GM19099 (cell line): ENCODE measurements around the gene HOXA4.

Experiments used
- POLR2A ChIP-seq: IDR thresholded peaks from 3 replicates; pipeline ENCODE4 v1.6.1; 2011; ENCODE audit warnings: low read depth; ENCODE audit not compliant: insufficient read length; ENCODE audit errors: extremely low read depth

Gene HOXA4

DNA sequence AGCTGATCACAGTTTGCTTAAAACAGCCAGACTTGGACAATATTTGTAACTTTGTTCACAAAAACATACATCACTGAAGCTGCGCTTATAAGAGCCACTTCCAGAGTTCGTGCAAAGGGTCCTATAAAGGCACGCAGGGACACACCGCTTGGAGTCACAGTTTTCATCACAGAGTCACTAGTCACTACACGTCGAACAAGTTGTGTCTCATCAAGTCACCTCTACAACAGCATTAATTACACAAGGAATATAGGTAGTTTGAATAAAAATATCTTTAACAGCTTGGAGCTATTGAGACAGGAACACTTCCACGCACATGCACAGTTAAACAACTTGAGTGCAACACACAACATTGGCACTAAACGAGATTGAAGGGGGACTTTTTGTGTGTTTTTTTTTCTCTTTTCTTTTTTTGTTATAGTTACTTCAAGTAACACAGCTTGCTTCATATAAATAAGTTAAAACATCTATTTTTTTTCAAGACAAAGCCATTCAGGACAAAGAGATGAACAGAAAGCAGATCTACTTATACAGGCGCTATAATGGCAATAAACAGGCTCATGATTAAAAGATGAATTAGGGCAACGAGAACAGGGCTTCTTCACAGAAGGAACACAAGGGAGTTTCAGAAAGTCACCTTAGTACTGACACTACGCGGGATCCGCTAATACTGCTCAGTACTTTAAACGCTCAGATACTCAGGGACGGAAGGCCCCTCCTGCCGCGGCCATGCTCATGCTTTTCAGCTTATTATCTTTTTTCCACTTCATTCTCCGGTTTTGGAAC, 10.8 kb upstream of the HOXA4 start:
- TF ChIP-seq POLR2A, result no peak

DNA sequence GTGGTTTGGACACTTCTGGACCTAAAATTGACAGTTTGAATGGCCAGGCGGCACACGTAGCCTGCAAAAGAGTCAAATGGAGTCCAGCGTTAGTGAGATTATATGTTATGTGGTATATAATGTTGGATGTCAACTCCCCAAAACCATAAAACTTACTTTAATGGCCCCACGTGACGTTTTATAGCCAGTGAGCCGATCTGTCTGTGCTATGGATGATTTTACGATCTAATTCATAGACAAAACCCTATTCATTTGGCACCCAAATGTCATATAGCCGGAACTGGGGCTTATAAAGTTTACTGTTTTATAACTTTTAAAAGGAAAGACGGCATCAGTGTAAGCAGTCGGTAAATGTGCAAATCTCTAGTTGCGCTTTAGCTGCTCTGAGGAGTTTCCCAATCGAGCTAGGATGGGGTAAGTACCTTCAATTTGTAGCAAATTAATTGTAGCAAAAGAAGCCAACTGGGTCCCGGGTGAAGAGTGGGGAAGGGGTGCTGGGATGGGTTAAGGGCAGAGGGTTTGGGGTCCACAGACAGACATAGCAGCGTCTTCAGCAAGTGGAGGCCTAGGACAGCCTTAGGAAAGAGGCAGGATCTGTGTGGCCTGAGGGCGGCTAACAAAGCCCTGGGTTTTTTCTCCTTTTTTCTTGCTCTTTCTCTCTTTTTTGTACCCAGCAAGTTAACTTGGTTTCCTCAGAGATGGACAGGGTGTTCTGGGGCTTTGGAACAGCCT, 9.7 kb upstream of the HOXA4 start:
- TF ChIP-seq POLR2A, result no peak

DNA sequence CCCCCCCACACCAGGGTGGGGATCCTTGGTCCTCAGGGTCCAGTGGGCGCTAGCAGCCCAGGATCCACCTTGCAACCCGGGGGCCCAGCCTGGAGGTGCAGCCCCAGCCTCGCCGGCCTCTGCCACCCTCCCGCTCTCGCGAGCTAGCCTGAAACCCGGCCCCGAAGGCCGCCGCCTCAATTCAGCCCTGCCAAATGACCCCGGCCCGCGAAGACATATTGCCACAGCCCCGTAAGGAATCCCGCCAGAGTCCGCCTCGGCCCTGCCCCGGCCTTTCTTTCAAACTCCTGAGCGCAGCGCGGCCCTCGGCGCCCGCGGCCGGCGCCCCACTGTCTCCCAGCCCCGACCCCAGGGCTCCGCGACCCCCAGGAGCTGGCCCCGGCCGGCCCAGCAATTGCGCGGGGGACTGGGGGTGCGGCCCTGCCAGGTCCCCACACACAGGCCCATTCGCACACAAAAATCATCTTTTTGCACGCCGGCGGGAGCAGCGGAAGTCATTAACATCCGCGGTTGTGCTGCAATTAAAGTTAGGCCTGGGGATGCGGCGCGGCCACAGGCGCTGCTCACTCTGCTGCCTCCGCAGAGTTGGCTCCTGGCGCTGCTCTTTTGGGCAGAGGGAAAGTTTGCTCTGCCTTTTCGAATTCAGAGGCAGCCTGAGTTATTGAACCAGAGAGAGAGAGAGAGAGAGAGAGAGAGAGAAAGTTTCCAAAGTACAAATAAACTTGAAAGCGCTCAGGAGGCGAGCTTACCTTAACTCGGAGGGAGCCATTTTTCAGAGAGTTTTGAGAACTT, 9.0 kb upstream of the HOXA4 start:
- TF ChIP-seq POLR2A, result no peak

DNA sequence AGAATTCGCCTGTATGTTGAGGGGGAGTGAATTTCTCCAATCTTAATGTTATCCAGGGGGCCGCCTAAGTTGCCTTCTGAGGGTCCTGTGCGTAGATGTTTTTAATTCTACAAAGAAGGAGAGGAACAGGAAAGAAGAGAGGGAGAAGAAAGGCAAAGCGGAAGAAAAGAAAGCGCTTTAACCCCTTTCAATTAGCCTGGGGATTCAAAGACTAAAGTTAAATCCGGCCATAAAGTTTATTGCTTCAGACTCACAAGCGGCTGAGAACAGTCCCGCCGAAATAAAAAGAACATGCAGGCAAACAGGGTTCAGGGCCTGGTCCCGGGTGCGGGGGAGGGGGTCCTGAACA, 8.4 kb upstream of the HOXA4 start:
- no peak for TF ChIP-seq POLR2A

DNA sequence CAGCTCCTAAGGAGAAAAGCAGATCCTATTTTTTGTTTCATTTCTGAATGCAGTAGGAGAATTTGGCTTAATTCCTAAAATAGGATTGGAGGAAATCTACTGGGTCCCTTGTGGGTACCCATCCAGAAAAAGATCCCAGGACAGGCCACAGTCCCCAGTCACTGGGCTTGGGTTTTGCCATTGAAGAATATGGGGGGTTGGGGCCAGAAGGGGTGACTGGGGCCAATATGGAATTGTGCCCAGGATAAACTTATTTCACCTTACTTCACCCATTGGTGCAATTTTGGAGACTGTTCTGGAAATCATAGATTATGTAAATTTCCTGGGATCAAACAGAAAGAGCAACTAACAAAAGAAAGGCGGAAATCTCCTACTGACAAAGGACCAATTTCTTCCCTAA, 7.9 kb upstream of the HOXA4 start:
- no peak for TF ChIP-seq POLR2A

DNA sequence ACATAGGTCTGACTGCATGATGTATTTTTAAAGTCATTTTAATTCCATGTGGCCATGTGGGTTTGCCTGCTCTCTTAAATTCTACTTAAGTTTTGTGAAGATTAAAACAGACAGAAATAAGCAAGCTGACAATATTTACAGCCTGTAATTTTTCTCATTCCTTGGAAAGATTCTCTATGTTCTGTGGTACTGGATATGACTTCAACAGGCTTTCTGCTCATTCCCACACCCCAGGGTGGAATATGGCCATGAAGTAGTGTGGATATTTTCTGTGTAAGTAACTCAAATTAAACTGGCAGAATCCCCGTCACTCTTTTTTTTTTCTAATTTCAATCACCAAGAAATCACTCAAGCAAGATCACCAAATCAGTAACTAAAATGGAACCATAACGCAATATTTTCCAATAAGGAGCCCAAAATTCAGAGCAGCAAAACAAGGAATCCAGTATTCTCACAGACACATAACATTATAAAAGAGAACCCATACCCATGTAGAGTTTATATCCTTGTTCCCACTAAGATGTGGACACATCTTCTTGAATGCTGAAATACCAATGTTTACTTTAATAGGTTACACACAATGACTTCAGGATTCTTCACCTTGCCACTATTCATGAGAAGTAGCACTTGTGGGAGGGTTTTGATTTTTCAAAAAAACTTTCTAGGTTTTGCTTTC, 7.2 kb upstream of the HOXA4 start:
- no peak for TF ChIP-seq POLR2A

DNA sequence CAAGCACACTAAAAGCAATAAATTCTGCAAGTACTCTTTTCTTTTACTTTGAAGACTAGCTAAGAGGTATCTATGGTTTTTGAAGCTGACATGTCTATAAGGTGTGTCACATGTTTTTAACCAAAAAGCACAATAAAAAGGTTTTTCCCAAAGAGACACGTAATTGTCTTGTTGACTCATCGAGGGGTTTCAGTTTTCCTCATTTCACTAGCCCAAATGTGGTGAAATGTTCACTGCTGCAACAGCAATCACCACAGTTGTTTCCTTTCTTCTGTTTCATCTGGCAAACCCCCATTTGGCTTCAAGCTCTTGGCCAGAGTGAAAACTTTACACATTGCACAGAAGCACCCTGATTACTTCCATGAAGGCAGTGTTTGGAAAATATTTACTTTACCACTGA, 3.8 kb upstream of the HOXA4 start:
- no peak for TF ChIP-seq POLR2A

DNA sequence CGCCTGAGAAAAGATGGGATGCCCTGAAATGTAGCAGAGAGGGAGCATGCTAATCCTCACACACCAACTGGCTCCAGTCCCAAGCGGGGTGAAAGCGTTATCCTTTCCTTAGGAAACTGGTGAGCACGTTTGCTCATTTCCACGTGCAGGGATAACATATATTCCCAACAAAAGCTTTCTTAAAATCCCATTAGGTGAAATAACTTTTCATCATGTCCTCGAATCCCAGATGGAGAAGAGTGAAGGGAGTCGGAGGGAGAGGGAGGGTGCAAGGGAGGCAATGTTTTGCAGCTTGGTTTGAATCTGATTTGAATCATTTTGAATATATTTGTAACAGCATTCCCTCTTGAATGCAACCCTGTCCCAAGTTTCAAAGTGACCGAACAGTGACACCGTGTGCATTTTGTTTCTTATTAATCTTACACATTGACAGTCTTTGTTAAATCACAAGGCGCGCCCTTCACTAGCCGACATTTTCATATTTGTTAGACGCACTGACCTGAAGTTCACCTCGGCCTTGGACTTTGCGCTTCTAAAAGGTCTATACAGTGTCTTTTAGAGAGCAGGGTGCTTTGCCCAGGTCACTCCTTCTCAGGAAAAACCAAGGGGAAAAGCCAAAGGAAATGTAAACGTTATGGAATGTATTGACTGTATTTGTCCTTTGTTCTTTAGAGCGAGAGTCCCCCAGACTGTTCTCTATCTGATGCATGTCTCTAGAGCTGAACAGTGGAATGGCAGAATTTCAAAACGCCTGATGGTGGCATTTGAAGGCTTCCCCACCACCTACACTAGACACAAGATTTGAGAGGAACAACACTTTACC, 3.1 kb upstream of the HOXA4 start:
- no peak for TF ChIP-seq POLR2A

DNA sequence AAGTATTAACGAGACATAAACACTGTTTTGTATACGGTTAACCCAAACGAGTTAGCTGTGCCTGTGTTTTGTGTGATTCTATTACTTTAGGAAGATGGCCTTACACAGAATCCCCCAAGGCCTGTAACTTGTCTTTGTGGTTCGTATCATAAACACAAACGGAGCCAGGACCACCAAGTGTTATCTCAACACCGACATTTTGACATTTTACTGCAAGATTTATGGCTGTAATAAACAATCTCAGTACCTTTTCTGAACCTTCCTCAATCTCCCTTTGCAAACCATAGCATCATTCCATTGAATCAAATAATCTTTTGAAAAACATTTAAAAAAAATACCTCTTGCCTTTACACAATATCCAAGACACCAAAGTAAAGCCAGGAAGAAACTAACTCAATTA, 2.4 kb upstream of the HOXA4 start:
- TF ChIP-seq POLR2A, result no peak

DNA sequence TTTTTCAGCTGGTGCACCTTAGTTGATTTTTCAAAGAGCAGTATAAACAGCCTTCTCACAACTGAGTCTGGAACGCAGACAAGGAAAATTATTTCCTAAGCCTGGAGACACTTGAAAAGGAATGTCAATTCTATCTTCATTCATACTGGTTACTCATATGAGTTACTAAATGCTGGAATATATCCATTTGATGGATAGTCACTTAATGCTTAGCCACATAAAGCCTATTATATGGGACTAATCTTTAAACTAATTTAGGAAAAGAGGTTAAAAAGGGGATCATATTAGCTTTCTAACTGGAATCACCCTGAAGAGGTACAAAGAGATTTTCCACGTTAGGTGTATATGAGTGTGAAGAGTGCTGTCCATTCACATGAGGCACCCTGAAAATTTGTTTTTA, 1.7 kb upstream of the HOXA4 start:
- TF ChIP-seq POLR2A, result no peak

DNA sequence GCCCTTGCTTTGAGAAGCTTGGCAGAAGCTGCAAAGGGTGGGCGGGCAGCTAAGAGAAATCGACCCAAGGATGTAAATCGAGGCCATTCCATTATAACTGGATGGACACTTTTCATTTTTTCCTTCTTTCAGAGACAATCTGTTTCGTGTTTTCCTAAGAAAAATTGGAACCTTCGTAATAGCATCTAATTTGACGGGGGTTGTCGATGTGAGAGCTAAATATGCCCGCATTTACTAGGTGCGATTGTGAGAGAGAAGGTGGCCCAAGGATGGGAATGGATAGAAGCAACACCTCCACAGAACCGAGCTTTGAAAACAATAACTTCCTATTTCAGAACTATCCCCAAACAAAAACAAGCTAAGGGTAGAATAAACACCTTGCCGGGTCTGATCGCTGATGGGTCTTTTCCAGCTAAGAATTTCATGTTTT, 848 bp upstream of the HOXA4 start:
- no peak for TF ChIP-seq POLR2A

DNA sequence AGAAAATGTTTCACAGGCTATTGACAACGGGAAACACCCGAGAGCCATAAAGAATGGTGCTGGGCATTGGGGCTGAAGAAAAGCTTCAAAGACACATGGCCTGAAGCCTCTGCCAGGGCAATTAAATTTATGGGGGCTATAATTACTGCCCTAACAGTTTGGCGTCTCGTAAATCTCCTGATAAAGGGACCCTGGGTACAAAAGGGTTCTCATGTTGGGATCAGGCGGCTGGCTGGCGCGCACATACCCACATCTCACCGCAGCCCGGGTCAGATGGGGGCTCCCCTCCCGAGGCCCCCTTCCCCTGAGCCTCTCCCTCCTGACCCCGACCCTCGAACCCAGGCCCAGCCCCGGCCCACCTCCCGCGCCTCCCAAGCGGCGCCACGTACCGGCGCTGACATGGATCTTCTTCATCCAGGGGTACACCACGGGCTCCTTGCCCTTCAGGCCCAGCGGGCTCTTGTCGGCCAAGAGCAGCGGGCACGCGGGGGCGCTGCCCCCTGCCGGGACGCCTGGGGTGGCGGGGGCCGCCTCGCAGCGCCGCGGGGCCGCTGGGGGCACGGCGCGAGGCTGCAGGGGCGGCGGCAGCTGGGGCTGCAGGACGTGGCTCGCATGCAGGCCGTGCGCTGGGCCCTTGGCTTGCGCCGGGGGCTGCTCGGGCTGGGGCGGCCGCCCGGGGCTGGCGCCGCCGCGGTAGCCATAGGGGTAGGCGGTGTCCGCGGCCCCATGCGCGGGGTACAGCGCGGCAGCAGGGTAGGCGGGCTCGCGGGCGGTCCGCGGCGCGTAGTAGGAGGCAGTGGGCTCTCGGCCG, 623 bp downstream of the HOXA4 start:
- TF ChIP-seq POLR2A, result no peak
